Left ventricle myocardium inferior (tissue), 1 donor: ENCODE data around the gene C7. TPM values are rescaled to one million over a fixed set of nuclear protein-coding genes. Genes with fewer than 3 reads are reported as not detected.
"Not testable (repeated sequence)": the region's sequence is repeated elsewhere in the genome, so short reads cannot be mapped to it uniquely, and the experiment has no call there.

Source experiments
- DNase-seq: peaks from one replicate; pipeline ENCODE4 v3.0.0-alpha.2; 2020
- H3K27ac ChIP-seq: fragments of 200-600 bp; replicated peaks from 2 replicates; pipeline ENCODE4 v1.8.0; 2021
- H3K27me3 ChIP-seq: fragments of 200-600 bp; 2 replicates; pipeline ENCODE4 v1.8.0; 2021; ENCODE audit warnings: low read depth
- H3K36me3 ChIP-seq: fragments of 200-600 bp; 2 replicates; pipeline ENCODE4 v1.8.0; 2021
- H3K4me1 ChIP-seq: fragments of 200-600 bp; 2 replicates; pipeline ENCODE4 v1.8.0; 2021
- H3K4me3 ChIP-seq: fragments of 200-600 bp; 2 replicates; pipeline ENCODE4 v1.8.0; 2021; ENCODE audit warnings: mild to moderate bottlenecking, moderate library complexity
- H3K9me3 ChIP-seq: fragments of 200-600 bp; replicated peaks from 2 replicates; pipeline ENCODE4 v1.8.0; 2021
- intact Hi-C: fragments of 100-400 bp; cut with micrococcal nuclease; formaldehyde crosslinking; loops from one replicate; pipeline ENCODE4 v1.11.0; 2022
- total RNA-seq: library from RNA; stranded (reverse); fragmentation: NEBNext Ultra II Directional; extraction: Animal tissue kit (Norgen Biotek cat#: 25700); gene quantifications from one replicate; pipeline ENCODE4 v1.2.1, GENCODE V29; 2021
- TF ChIP-seq, protein P1 (sequence below): fragments of 200-600 bp; IDR thresholded peaks from 2 replicates; pipeline ENCODE4 v1.8.0; 2021; ENCODE audit warnings: antibody characterized with exemption, mild to moderate bottlenecking, borderline replicate concordance
- donor health status: DM: no; HTN: yes; CAD: no; lungs with severe emphysema.

Gene C7
- total RNA-seq, 1 donor from 2014 or later: 175 TPM

DNA sequence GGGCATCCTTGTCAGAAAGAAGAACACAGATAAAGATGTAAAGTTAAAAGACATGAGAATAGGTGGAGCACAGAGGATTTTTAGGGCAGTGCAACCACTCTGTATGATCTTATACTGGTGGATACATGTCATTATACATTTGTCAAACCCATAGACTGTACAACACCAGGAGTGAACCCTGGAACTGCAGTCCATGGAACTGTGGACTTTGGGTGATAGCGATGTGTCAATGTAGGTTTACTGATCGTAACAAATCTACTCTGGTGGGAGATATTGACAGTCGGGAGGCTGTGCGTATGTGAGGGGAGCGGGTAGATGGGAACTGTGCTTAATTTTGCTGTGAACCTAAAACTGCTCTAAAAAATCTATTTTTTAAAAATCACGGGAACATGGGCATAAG, 101.3 kb downstream of the C7 start:
- Histone ChIP-seq H3K4me1 (no peaks in the 10 kb centered on the region), H3K27me3 (no peaks in the 10 kb centered on the region), H3K9me3 (peaks cover 5% of the 10 kb centered on the region), H3K27ac (no peak overlapping the region), H3K36me3 (no peaks in the 10 kb centered on the region), H3K4me3 (no peak overlapping the region)
- no peak for DNase-seq
- intact Hi-C loops: no loop called here
- TF ChIP-seq, protein P1, sequence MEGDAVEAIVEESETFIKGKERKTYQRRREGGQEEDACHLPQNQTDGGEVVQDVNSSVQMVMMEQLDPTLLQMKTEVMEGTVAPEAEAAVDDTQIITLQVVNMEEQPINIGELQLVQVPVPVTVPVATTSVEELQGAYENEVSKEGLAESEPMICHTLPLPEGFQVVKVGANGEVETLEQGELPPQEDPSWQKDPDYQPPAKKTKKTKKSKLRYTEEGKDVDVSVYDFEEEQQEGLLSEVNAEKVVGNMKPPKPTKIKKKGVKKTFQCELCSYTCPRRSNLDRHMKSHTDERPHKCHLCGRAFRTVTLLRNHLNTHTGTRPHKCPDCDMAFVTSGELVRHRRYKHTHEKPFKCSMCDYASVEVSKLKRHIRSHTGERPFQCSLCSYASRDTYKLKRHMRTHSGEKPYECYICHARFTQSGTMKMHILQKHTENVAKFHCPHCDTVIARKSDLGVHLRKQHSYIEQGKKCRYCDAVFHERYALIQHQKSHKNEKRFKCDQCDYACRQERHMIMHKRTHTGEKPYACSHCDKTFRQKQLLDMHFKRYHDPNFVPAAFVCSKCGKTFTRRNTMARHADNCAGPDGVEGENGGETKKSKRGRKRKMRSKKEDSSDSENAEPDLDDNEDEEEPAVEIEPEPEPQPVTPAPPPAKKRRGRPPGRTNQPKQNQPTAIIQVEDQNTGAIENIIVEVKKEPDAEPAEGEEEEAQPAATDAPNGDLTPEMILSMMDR: no peak

DNA sequence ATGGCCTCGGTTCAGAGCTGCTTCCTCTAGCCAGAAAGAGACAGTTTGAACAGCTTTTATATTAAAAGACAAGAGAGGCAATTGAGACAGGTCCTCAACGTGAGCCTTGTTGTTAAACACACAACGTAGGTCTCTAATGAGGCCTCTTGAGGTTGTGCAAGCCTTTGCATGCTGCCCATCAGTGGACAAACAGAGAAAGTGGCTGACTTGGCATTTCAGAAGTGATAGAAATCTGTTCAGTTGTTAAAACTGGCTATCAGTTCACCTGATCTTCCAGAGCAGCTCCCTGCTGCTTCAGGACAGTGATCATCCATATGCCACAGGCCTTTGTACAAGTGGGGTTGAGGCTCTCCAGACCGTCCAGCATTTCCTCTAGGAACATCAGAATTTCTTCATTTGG, 103.0 kb downstream of the C7 start:
- Histone ChIP-seq H3K36me3 (no peaks in the 10 kb centered on the region), H3K9me3 (peaks cover 5% of the 10 kb centered on the region), H3K27ac (no peak overlapping the region), H3K4me1 (no peaks in the 10 kb centered on the region), H3K27me3 (no peaks in the 10 kb centered on the region), H3K4me3 (no peak overlapping the region)
- DNase-seq: no peak
- intact Hi-C loops: no loop called here
- TF ChIP-seq, protein P1: no peak

DNA sequence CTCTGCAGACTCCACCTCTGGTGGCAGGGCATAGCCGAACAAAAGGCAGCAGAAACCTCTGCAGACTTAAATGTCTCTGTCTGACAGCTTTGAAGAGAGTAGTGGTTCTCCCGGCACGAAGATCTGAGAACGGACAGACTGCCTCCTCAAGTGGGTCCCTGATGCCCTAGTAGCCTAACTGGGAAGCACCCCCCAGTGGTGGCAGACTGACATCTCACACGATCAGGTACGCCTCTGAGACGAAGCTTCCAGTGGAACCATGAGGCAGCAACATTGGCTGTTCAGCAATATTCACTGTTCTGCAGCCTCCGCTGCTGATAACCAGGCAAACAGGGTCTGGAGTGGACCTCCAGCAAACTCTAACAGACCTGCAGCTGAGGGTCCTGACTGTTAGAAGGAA, 113.3 kb downstream of the C7 start:
- H3K4me1 ChIP-seq, H3K27me3 ChIP-seq, H3K36me3 ChIP-seq, H3K4me3 ChIP-seq, intact Hi-C loops, H3K27ac ChIP-seq, DNase-seq: not testable (repeated sequence)
- peaks cover 18% of the 10 kb centered on the region for H3K9me3 ChIP-seq

Other genes with a start within 250 kb of the C7 start
- 6.2 TPM for gene PTGER4, start 229.6 kb upstream of the C7 start, total RNA-seq
- 14.3 TPM for gene TTC33, start 153.5 kb upstream of the C7 start, total RNA-seq
- gene PRKAA1, start 111.1 kb upstream of the C7 start, total RNA-seq: 38.5 TPM
- gene RPL37, start 74.3 kb upstream of the C7 start, total RNA-seq: 624 TPM
- gene CARD6, start 68.1 kb upstream of the C7 start, total RNA-seq: 6.1 TPM
- not detected for gene MROH2B, start 161.8 kb downstream of the C7 start, total RNA-seq